ENCODE results near the gene RTF2. TPM values are rescaled to one million over a fixed set of nuclear protein-coding genes. Genes with fewer than 3 reads are reported as not detected.
A peak's percentile ranks its signal among the peaks of the same experiment; 100 is the strongest.

The RTF2 gene
- total RNA-seq, 2 experiments from 2014 or later: 112 to 127 TPM

DNA sequence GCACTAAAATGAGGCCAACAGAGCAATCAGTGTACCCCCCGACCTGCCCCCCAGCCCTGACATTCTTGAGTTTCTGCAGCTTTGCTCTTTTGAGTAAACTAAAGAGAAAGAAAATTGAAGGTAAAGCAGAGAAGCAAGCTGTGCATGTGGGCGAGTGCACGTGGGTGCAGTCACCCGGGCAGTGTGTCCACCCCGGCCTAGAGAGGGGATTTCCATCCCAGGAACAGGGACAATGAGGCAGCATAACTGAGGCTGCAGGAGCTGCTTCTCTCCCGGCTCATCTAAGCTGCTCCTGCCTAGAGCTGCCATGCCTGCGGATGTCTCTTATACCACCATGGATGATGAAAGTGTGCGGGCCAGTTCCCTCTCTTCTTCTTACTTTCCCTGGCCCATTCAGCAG, 39.5 kb upstream of the RTF2 start:
- no peak for ATAC-seq
- DNase-seq: no peak
- Mint-ChIP-seq H3K4me1 (peaks cover 47% of the 10 kb centered on the region), H3K9me3 (ENCODE audit: low read depth) (no peaks in the 10 kb centered on the region), H3K36me3 (peaks cover 23% of the 10 kb centered on the region), H3K4me3 (peak overlapping the region; percentile 62), H3K27ac (peak overlapping the region; percentile 85), H3K27me3 (no peaks in the 10 kb centered on the region)
- CTCF ChIA-PET: interaction anchor here (1.3 to 1.8 kb wide), 2 partner anchors 9 to 11 kb away, joined by 4 to 5 read pairs; no protein-coding TSS in a partner anchor

DNA sequence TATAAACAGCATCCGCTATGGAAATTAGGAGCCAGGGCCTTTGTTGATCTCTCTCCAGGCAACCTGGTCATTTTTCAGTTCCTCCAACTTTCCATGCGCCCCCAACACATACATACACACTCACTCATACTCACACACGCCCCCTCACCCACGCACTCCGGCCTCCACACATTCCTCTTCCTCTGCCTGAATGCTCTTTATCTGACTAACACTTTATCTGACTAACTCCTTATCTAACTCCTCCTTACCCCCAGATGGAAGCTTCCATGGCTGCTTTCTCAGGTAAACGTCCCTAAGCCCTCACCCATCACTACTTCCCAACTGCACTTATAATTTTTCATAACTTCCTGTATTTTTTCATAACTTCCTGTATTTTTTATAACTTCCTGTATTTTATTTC, 38.9 kb upstream of the RTF2 start:
- peak; percentile 49 for ATAC-seq
- peaks cover 49% of the 10 kb centered on the region for H3K4me1 Mint-ChIP-seq

DNA sequence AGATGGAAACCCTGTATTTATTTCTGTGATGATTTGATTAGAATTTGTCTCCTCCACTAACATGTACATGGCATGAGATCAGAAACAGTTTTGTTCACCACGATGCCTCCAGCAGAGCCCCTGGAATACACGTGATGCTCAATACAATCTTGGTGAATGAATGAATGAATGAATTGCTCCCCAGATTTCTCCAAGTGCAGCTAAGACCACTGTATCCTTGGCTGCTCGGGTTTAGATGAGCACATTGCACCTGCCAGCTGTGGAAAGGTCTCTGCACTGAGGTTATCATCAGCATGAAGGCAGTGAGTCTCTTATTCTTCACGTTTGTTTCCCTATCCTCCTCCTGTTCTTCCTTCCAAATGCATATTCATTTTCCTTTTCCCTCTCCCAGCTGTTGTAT, 38.5 kb upstream of the RTF2 start:
- CTCF ChIA-PET: interaction anchor here (0.6 to 4.1 kb wide), 3 partner anchors 8 to 11 kb away, joined by 3 to 19 read pairs (median 3); no protein-coding TSS in a partner anchor
- H3K4me3 Mint-ChIP-seq: peak overlapping the region; percentile 62
- peaks cover 46% of the 10 kb centered on the region for H3K4me1 Mint-ChIP-seq
- H3K36me3 Mint-ChIP-seq: peaks cover 24% of the 10 kb centered on the region
- peak overlapping the region; percentile 85 for H3K27ac Mint-ChIP-seq
- DNase-seq (no peak), ATAC-seq (no peak)
- no peaks in the 10 kb centered on the region for H3K27me3 Mint-ChIP-seq
- H3K9me3 Mint-ChIP-seq (ENCODE audit: low read depth): no peaks in the 10 kb centered on the region

More for the DNA sequence above, 38.9 kb upstream of the RTF2 start:
- peaks cover 23% of the 10 kb centered on the region for H3K36me3 Mint-ChIP-seq
- H3K27me3 Mint-ChIP-seq: no peaks in the 10 kb centered on the region
- CTCF ChIA-PET: interaction anchor here (0.6 to 4.1 kb wide), 3 partner anchors 7 to 12 kb away, joined by 3 to 19 read pairs (median 5); no protein-coding TSS in a partner anchor
- peak overlapping the region; percentile 85 for H3K27ac Mint-ChIP-seq
- no peak for DNase-seq
- H3K4me3 Mint-ChIP-seq: peak overlapping the region; percentile 62
- H3K9me3 Mint-ChIP-seq (ENCODE audit: low read depth): no peaks in the 10 kb centered on the region

DNA sequence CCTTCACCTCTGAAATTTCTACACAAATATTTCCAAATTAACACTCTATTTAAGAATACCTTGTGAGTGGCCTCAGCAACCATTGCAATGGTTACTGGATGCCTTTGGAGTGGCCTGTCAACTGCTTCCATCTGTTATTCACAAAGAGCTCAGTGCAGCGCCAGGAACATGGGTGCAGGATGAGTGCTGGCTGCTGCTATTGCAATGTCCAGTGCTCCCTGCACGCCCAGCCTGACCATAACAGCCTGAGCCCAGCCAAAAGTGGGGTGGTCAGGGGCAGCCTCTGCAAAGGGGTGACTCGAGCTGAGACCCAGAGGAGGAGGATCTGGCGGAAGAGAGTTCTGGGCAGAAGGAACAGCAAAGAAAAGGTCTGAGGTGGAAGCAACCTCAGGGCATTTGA, 38.0 kb upstream of the RTF2 start:
- no peaks in the 10 kb centered on the region for H3K9me3 Mint-ChIP-seq (ENCODE audit: low read depth)
- no peak overlapping the region for H3K4me3 Mint-ChIP-seq
- ATAC-seq: no peak
- peaks cover 26% of the 10 kb centered on the region for H3K36me3 Mint-ChIP-seq
- CTCF ChIA-PET: interaction anchor here (1.0 to 4.1 kb wide), 2 partner anchors 8 to 11 kb away, joined by 3 to 19 read pairs; no protein-coding TSS in a partner anchor
- no peaks in the 10 kb centered on the region for H3K27me3 Mint-ChIP-seq
- H3K27ac Mint-ChIP-seq: no peak overlapping the region
- DNase-seq: no peak
- peaks cover 43% of the 10 kb centered on the region for H3K4me1 Mint-ChIP-seq

DNA sequence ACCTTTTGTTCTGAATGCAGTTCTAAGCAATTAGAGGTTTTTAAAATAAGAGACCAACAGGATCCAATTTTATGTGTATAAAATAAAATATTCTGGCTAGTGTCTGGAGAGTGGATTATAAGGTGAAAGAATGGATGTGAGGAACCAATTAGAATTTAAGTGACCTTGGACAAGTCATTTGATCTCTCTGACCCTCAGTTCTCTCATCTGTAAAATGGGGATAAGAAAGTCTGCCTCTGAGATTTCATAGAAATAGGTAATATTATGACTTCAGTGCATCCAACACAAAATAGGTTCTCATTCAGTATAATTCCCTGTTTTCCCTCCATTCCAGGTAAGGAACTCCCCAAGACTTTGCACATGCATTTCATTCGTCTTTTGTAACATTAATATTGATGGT, 37.5 kb upstream of the RTF2 start:
- Mint-ChIP-seq H3K36me3 (peaks cover 26% of the 10 kb centered on the region), H3K27me3 (no peaks in the 10 kb centered on the region), H3K4me1 (peaks cover 43% of the 10 kb centered on the region), H3K27ac (no peak overlapping the region), H3K4me3 (no peak overlapping the region), H3K9me3 (ENCODE audit: low read depth) (no peaks in the 10 kb centered on the region)
- ATAC-seq (no peak), DNase-seq (no peak)
- CTCF ChIA-PET: interaction anchor here (1.0 to 4.1 kb wide), 2 partner anchors 9 to 12 kb away, joined by 3 to 19 read pairs; no protein-coding TSS in a partner anchor

DNA sequence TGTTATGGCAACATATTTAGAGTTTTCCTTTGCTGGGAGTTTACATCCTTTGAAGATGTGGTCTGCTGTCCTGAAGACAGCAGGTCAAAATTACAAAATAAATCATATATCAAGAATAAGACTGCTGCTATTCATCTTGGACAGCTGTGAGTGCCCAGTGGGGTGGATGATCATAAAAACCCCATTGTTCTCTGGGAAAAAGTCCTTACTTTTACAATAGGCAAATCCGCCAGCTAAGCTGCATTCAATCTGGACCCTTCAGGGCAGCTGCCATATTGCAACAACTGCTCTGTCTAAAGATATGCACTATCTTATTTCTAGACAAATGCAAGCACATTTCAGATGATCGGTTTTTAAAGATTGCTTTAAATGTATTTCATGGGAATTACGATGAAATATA, 37.0 kb upstream of the RTF2 start:
- H3K4me3 Mint-ChIP-seq: no peak overlapping the region
- no peak overlapping the region for H3K27ac Mint-ChIP-seq
- H3K27me3 Mint-ChIP-seq: no peaks in the 10 kb centered on the region
- peaks cover 43% of the 10 kb centered on the region for H3K4me1 Mint-ChIP-seq
- no peaks in the 10 kb centered on the region for H3K9me3 Mint-ChIP-seq (ENCODE audit: low read depth)
- no peak for ATAC-seq
- no peak for DNase-seq
- H3K36me3 Mint-ChIP-seq: peaks cover 26% of the 10 kb centered on the region
- CTCF ChIA-PET: interaction anchor here (4.1 kb wide), 1 partner anchor 9 kb away, joined by 19 read pairs; no protein-coding TSS in a partner anchor

DNA sequence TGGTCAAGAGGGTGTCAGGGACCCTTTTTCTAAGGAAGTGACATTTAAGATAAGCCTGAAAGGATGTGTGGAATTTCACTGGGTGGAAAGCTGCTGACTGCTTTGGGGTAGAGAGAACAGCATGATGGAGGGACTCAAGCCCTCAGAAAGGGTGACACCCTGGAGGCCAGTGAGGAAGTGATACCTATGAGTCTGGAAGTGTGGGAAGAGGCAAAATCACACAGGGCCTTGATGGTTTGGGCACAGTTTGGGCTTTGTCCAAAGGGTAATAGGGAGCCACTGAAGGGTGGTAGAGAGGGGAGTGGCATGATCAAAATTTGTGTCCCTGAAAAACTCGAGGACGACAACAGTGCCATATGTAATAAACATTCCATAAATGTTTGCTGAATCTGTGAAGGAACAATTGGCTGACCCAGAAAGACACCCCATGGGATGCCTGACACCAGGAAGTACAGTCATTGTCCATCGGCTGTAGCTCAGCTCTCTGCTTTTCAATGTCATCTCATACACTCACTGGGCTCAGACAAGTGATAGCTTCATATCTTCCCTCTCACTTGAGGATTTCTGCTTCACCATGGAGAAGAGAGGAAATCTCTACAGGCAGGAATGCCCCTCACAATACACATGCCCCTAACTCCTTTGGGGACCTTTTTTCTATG, 35.1 kb upstream of the RTF2 start:
- Mint-ChIP-seq H3K4me1 (peaks cover 43% of the 10 kb centered on the region), H3K36me3 (peaks cover 35% of the 10 kb centered on the region), H3K9me3 (ENCODE audit: low read depth) (no peaks in the 10 kb centered on the region), H3K27me3 (no peaks in the 10 kb centered on the region), H3K4me3 (no peak overlapping the region), H3K27ac (peak overlapping the region; percentile 19)
- DNase-seq (no peak), ATAC-seq (peak; percentile 25)
- CTCF ChIA-PET: interaction anchor here (1.1 to 4.1 kb wide), 4 partner anchors 11 to 21 kb away, joined by 3 to 19 read pairs (median 6); partner anchors contain the start of gene CASS4

DNA sequence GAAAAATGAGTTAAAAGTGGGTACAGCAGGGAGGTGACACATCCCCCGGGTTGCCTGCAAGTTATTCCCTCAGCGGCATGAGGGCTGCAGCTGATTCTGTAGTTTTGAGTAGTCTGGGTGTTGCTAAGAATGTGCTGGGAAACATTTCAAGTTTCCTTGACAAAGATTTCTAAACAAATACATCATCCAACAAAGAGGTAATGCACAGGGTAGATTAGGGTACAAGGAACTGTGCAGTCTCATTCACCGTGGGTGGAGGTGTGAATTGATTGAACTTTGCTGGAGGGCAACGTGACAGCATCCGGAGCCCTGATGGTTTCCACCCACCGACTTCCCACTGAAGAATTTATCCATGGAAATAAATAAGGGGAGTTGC, 34.6 kb upstream of the RTF2 start:
- CTCF ChIA-PET: interaction anchor here (1.1 to 1.6 kb wide), 3 partner anchors 16 to 21 kb away, joined by 3 to 7 read pairs (median 4); partner anchors contain the start of gene CASS4
- no peak overlapping the region for H3K4me3 Mint-ChIP-seq
- DNase-seq: no peak
- H3K36me3 Mint-ChIP-seq: peaks cover 38% of the 10 kb centered on the region
- ATAC-seq: peak; percentile 53
- H3K9me3 Mint-ChIP-seq (ENCODE audit: low read depth): no peaks in the 10 kb centered on the region
- peaks cover 42% of the 10 kb centered on the region for H3K4me1 Mint-ChIP-seq
- H3K27me3 Mint-ChIP-seq: no peaks in the 10 kb centered on the region
- peak overlapping the region; percentile 19 for H3K27ac Mint-ChIP-seq

DNA sequence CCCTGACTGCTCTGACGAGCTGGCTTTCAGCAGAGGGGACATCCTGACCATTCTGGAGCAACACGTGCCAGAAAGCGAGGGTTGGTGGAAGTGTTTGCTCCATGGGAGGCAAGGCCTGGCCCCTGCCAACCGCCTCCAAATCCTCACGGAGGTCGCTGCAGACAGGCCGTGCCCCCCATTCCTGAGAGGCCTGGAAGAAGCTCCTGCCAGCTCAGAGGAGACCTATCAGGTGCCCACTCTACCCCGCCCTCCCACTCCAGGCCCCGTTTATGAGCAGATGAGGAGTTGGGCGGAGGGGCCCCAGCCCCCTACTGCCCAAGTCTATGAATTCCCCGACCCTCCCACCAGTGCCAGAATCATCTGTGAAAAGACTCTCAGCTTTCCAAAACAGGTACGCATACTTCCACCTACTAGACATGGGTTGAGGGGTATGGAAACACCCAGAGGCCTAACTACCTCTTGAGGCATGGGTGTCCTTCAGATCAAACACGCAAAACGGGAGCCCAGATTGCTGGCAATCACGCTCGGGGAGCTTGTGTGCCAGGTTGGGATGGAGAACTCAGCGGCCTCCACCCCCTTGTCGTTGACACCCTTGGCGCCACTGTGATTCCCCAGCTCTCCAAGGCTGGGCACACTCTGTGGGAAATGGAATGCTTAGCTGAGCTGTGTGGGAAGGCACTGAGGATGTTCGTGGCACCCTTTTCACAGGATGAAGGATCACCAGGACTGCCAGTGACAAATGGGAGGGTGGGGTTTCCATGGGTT, 31.0 kb upstream of the RTF2 start:
- Mint-ChIP-seq H3K27ac (peak overlapping the region; percentile 24), H3K9me3 (ENCODE audit: low read depth) (no peaks in the 10 kb centered on the region), H3K4me1 (peaks cover 56% of the 10 kb centered on the region), H3K4me3 (no peak overlapping the region), H3K36me3 (peaks cover 29% of the 10 kb centered on the region), H3K27me3 (no peaks in the 10 kb centered on the region)
- DNase-seq (no peak), ATAC-seq (no peak)
- CTCF ChIA-PET: interaction anchor here (0.6 kb wide), 1 partner anchor 26 kb away, joined by 4 read pairs; no protein-coding TSS in a partner anchor

DNA sequence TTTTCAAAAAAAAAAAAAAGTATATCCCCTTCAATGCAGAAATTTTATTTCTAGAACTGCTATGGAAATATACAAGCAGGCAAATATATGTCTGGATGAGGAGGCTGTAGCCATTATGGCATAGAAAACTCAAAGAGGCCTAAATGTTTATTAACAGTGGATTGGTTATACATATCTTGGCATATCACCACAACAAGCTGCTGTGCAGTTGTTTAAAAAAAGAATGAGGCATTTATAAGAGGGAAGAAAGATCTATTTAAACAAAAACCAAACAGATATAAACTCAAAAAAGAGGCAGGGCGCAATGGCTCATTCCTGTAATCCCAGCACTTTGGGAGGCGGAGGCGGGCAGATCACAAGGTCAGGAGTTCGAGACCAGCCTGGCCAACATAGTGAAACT, 30.1 kb upstream of the RTF2 start:
- H3K36me3 Mint-ChIP-seq: peaks cover 27% of the 10 kb centered on the region
- CTCF ChIA-PET: interaction anchor here (2.2 kb wide), 1 partner anchor 20 kb away, joined by 7 read pairs; no protein-coding TSS in a partner anchor
- no peak overlapping the region for H3K4me3 Mint-ChIP-seq
- H3K27ac Mint-ChIP-seq: peak overlapping the region; percentile 24
- H3K9me3 Mint-ChIP-seq (ENCODE audit: low read depth): no peaks in the 10 kb centered on the region
- H3K27me3 Mint-ChIP-seq: no peaks in the 10 kb centered on the region
- DNase-seq (no peak), ATAC-seq (no peak)
- H3K4me1 Mint-ChIP-seq: peaks cover 58% of the 10 kb centered on the region

DNA sequence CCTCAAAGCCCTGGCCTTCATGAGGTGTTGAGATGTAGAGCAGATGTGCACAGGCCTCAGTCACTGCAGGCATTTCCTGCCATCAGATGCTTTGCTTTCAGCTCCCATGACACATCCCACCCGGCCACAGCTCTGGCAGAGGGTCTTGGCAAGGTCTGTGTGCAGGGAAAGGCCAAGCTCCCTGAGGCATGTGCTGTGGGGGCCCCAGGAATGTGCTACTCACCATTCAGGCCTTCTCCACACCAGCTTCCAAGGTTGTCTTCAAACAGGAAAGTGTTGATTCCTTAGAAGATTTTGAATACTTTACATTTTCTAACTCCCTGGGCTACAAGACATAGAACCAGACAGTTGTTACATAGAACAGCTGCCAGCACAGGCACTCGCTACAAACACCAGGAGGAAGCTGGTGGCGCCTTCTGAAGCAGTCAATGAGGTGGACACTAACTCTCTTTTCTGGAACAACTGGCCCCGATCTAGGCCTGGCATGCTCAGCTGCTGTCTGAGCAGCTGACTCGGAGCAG, 28.6 kb upstream of the RTF2 start:
- peak; percentile 43 for ATAC-seq
- CTCF ChIA-PET: interaction anchor here (0.9 to 2.2 kb wide), 6 partner anchors 12 to 39 kb away, joined by 3 to 7 read pairs (median 3); partner anchors contain the start of gene CASS4

DNA sequence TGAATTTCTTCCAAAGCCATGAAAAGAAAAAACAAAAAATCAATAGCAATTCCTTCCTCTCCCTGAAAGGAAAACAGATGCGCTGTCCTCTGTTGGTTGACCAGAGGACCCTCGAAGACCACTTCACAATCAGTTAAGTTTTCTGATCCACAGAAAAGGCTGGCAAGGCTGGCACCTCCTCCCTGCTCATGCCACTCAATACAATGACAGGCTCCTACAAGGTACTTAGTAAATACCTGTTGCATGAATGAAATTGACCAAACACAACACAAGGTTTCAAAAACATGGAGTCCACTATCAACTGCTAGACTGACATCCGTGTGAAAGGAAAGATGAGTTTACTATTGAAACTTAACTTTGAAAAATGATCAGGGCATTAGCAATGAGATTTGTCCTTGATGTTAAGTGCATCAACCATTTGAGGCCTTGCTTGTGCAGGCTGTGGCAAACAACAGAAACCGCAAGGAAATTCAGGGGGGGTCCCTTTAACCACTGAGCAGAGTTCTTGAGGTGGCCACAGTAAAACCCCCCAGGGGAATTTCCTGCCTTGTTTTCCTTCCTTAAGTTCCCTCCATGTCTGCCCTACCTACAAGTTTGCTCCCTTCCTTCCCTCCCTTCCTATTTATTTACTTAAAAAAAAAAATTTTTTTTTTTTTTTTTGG, 27.9 kb upstream of the RTF2 start:
- CTCF ChIA-PET: interaction anchor here (0.6 to 2.2 kb wide), 6 partner anchors 11 to 1802 kb away, joined by 3 to 7 read pairs (median 3); partner anchors contain the start of gene CASS4
- DNase-seq (peak; percentile 89), ATAC-seq (peak; percentile 68)
- Mint-ChIP-seq H3K9me3 (ENCODE audit: low read depth) (no peaks in the 10 kb centered on the region), H3K4me1 (peaks cover 47% of the 10 kb centered on the region), H3K36me3 (peaks cover 26% of the 10 kb centered on the region), H3K27ac (peak overlapping the region; percentile 93), H3K27me3 (no peaks in the 10 kb centered on the region), H3K4me3 (peak overlapping the region; percentile 44)

More for the DNA sequence above, 28.6 kb upstream of the RTF2 start:
- Mint-ChIP-seq H3K27ac (peak overlapping the region; percentile 93), H3K27me3 (no peaks in the 10 kb centered on the region), H3K9me3 (ENCODE audit: low read depth) (no peaks in the 10 kb centered on the region), H3K4me1 (peaks cover 49% of the 10 kb centered on the region), H3K4me3 (peak overlapping the region; percentile 44), H3K36me3 (peaks cover 26% of the 10 kb centered on the region)
- DNase-seq: peak; percentile 58
